Measurements from ENCODE around the gene REL.

DNA sequence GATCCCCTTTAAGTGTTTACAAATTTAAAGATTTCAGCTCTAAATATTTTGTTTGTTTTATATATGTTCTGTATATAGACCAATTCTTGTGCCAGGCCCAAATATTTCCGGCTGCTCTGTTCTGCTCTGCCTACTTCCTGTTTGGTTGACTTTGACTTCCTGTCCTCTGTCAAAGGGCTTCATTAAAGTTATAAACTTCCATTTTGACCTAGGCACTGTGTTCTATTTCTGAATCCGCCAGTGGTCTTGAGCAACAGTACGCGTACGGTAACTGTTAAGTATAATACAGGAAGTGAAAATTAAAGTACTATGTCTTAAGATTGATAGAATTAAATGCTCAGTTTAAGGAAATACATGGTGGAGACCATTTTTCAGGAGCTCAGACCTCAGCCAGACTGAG lies 13.5 kb upstream of the REL start:
- no peak for TF ChIP-seq ZNF274 (CRISPR knock-in tag; IDR thresholded peaks at IDR 0.05)
- TF ChIP-seq ZNF101 (CRISPR knock-in tag; IDR thresholded peaks at IDR 0.05; ENCODE audit: borderline replicate concordance, low read depth) = no peak
- no peak for TF ChIP-seq SP2 (CRISPR knock-in tag; IDR thresholded peaks at IDR 0.05)
- TF ChIP-seq EZH2 (conservative IDR thresholded peaks at IDR 0.05; ENCODE audit: low read depth, low read length) = no peak
- TF ChIP-seq, protein P1, sequence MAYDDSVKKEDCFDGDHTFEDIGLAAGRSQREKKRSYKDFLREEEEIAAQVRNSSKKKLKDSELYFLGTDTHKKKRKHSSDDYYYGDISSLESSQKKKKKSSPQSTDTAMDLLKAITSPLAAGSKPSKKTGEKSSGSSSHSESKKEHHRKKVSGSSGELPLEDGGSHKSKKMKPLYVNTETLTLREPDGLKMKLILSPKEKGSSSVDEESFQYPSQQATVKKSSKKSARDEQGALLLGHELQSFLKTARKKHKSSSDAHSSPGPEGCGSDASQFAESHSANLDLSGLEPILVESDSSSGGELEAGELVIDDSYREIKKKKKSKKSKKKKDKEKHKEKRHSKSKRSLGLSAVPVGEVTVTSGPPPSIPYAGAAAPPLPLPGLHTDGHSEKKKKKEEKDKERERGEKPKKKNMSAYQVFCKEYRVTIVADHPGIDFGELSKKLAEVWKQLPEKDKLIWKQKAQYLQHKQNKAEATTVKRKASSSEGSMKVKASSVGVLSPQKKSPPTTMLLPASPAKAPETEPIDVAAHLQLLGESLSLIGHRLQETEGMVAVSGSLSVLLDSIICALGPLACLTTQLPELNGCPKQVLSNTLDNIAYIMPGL (CRISPR knock-in tag; IDR thresholded peaks at IDR 0.05; ENCODE audit: borderline replicate concordance in 1 of 2, low read depth in 1 of 2) = no peak
- TF ChIP-seq, protein P2, sequence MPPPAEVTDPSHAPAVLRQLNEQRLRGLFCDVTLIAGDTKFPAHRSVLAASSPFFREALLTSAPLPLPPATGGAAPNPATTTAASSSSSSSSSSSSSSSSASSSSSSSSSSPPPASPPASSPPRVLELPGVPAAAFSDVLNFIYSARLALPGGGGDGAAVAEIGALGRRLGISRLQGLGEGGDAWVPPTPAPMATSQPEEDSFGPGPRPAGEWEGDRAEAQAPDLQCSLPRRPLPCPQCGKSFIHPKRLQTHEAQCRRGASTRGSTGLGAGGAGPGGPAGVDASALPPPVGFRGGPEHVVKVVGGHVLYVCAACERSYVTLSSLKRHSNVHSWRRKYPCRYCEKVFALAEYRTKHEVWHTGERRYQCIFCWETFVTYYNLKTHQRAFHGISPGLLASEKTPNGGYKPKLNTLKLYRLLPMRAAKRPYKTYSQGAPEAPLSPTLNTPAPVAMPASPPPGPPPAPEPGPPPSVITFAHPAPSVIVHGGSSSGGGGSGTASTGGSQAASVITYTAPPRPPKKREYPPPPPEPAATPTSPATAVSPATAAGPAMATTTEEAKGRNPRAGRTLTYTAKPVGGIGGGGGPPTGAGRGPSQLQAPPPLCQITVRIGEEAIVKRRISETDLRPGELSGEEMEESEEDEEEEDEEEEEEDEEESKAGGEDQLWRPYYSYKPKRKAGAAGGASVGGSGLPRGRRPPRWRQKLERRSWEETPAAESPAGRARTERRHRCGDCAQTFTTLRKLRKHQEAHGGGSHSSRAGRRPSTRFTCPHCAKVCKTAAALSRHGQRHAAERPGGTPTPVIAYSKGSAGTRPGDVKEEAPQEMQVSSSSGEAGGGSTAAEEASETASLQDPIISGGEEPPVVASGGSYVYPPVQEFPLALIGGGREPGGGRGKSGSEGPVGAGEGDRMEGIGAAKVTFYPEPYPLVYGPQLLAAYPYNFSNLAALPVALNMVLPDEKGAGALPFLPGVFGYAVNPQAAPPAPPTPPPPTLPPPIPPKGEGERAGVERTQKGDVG (CRISPR knock-in tag; IDR thresholded peaks at IDR 0.05; ENCODE audit: borderline replicate concordance) = no peak
- no peak for TF ChIP-seq RNF2 (conservative IDR thresholded peaks at IDR 0.05; ENCODE audit: low read depth)
- TF ChIP-seq TBP (CRISPR knock-in tag; IDR thresholded peaks at IDR 0.05) = no peak
- TF ChIP-seq, protein P3, sequence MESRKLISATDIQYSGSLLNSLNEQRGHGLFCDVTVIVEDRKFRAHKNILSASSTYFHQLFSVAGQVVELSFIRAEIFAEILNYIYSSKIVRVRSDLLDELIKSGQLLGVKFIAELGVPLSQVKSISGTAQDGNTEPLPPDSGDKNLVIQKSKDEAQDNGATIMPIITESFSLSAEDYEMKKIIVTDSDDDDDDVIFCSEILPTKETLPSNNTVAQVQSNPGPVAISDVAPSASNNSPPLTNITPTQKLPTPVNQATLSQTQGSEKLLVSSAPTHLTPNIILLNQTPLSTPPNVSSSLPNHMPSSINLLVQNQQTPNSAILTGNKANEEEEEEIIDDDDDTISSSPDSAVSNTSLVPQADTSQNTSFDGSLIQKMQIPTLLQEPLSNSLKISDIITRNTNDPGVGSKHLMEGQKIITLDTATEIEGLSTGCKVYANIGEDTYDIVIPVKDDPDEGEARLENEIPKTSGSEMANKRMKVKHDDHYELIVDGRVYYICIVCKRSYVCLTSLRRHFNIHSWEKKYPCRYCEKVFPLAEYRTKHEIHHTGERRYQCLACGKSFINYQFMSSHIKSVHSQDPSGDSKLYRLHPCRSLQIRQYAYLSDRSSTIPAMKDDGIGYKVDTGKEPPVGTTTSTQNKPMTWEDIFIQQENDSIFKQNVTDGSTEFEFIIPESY (CRISPR knock-in tag; IDR thresholded peaks at IDR 0.05) = peak; percentile 63
- TF ChIP-seq, protein P4, sequence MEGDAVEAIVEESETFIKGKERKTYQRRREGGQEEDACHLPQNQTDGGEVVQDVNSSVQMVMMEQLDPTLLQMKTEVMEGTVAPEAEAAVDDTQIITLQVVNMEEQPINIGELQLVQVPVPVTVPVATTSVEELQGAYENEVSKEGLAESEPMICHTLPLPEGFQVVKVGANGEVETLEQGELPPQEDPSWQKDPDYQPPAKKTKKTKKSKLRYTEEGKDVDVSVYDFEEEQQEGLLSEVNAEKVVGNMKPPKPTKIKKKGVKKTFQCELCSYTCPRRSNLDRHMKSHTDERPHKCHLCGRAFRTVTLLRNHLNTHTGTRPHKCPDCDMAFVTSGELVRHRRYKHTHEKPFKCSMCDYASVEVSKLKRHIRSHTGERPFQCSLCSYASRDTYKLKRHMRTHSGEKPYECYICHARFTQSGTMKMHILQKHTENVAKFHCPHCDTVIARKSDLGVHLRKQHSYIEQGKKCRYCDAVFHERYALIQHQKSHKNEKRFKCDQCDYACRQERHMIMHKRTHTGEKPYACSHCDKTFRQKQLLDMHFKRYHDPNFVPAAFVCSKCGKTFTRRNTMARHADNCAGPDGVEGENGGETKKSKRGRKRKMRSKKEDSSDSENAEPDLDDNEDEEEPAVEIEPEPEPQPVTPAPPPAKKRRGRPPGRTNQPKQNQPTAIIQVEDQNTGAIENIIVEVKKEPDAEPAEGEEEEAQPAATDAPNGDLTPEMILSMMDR (CRISPR knock-in tag; IDR thresholded peaks at IDR 0.05) = no peak
- no peak for TF ChIP-seq ZNF737 (CRISPR knock-in tag; IDR thresholded peaks at IDR 0.05; ENCODE audit: borderline replicate concordance)
